HL-60 (cell line): Measurements from ENCODE around the gene RERE.

Experiments used
- DNase-seq, 2 experiments: peaks; one replicate each; pipeline ENCODE4 v3.0.0-alpha.2; 2010 to 2020; ENCODE audit warnings: low read depth in 1 of 2, low spot score in 1 of 2
- H3K27ac ChIP-seq: fragments of 250-450 bp; sonication (Bioruptor Pico); replicated peaks from 2 replicates; pipeline ENCODE4 v1.5.1; 2020; ENCODE audit warnings: mild to moderate bottlenecking, moderate library complexity
- H3K27me3 ChIP-seq: fragments of 250-450 bp; sonication (Bioruptor Pico); 2 replicates; pipeline ENCODE4 v1.5.1; 2021; ENCODE audit warnings: mild to moderate bottlenecking, moderate library complexity; ENCODE audit not compliant: insufficient read depth, poor library complexity, severe bottlenecking
- H3K4me3 ChIP-seq: replicated peaks from 2 replicates; pipeline ENCODE4 v1.5.1; 2011; ENCODE audit warnings: mild to moderate bottlenecking, control low read depth, low read length; ENCODE audit not compliant: insufficient read depth
- GABPA ChIP-seq: IDR thresholded peaks from 2 replicates; pipeline ENCODE4 v1.6.1; 2012; ENCODE audit warnings: low read depth
- POLR2AphosphoS5 ChIP-seq: IDR thresholded peaks from 2 replicates; pipeline ENCODE4 v1.6.1; 2012; ENCODE audit warnings: low read depth
- SPI1 ChIP-seq: IDR thresholded peaks from 2 replicates; pipeline ENCODE4 v1.6.1; 2012; ENCODE audit warnings: low read depth, mild to moderate bottlenecking, borderline replicate concordance
- TF ChIP-seq, protein P1 (sequence below): IDR thresholded peaks from one replicate; pipeline ENCODE4 v1.5.1; 2011; ENCODE audit warnings: low read length, control low read depth, inconsistent platforms; ENCODE audit not compliant: insufficient read depth
- TF ChIP-seq, protein P2 (sequence below): IDR thresholded peaks from 2 replicates; pipeline ENCODE4 v1.6.1; 2012; ENCODE audit warnings: low read depth; ENCODE audit not compliant: insufficient replicate concordance

Gene RERE

GRCh38 chr1:8642114-8642513, 175.3 kb downstream of the RERE start:
- no peak for DNase-seq
- Histone ChIP-seq H3K27ac (no peak overlapping the region), H3K4me3 (no peak overlapping the region), H3K27me3 (no peaks in the 10 kb centered on the region)
- TF ChIP-seq, protein P1, sequence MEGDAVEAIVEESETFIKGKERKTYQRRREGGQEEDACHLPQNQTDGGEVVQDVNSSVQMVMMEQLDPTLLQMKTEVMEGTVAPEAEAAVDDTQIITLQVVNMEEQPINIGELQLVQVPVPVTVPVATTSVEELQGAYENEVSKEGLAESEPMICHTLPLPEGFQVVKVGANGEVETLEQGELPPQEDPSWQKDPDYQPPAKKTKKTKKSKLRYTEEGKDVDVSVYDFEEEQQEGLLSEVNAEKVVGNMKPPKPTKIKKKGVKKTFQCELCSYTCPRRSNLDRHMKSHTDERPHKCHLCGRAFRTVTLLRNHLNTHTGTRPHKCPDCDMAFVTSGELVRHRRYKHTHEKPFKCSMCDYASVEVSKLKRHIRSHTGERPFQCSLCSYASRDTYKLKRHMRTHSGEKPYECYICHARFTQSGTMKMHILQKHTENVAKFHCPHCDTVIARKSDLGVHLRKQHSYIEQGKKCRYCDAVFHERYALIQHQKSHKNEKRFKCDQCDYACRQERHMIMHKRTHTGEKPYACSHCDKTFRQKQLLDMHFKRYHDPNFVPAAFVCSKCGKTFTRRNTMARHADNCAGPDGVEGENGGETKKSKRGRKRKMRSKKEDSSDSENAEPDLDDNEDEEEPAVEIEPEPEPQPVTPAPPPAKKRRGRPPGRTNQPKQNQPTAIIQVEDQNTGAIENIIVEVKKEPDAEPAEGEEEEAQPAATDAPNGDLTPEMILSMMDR = no peak
- TF ChIP-seq GABPA = no peak
- TF ChIP-seq POLR2AphosphoS5 = no peak
- TF ChIP-seq, protein P2, sequence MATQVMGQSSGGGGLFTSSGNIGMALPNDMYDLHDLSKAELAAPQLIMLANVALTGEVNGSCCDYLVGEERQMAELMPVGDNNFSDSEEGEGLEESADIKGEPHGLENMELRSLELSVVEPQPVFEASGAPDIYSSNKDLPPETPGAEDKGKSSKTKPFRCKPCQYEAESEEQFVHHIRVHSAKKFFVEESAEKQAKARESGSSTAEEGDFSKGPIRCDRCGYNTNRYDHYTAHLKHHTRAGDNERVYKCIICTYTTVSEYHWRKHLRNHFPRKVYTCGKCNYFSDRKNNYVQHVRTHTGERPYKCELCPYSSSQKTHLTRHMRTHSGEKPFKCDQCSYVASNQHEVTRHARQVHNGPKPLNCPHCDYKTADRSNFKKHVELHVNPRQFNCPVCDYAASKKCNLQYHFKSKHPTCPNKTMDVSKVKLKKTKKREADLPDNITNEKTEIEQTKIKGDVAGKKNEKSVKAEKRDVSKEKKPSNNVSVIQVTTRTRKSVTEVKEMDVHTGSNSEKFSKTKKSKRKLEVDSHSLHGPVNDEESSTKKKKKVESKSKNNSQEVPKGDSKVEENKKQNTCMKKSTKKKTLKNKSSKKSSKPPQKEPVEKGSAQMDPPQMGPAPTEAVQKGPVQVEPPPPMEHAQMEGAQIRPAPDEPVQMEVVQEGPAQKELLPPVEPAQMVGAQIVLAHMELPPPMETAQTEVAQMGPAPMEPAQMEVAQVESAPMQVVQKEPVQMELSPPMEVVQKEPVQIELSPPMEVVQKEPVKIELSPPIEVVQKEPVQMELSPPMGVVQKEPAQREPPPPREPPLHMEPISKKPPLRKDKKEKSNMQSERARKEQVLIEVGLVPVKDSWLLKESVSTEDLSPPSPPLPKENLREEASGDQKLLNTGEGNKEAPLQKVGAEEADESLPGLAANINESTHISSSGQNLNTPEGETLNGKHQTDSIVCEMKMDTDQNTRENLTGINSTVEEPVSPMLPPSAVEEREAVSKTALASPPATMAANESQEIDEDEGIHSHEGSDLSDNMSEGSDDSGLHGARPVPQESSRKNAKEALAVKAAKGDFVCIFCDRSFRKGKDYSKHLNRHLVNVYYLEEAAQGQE = no peak
- TF ChIP-seq SPI1 = no peak

DNA sequence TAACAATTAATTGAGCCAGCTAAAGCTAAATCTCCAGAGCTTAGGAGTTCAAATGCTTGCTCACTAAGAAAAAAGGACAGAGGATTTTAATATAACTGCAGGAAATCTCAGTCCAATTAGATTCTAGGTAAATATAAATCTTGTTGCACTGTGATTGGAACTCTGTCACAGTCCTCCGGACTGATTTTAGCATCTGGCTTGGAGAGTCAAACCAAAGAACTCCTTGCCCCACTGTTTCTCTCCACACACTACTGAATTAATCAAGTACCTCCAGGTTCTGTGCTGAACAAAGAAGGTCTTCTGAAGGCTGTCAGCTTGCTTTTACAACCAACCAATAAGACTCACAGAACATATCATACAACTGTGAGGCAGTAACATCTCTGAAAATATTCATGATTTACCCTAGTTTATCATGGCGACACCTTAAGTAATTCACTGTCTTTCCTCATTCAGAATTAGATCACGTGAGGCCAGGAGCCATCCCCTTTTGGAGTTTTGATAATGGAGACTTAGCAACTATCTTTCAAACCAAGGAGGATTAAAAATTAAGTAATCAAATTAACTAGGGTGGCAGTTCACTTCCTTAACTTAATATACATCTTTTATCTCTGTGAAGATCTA, 176.0 kb downstream of the RERE start:
- H3K27me3 ChIP-seq = no peaks in the 10 kb centered on the region
- TF ChIP-seq, protein P1 = no peak
- TF ChIP-seq POLR2AphosphoS5 (no peak), GABPA (no peak), SPI1 (no peak)
- TF ChIP-seq, protein P2 = no peak
- no peak overlapping the region for H3K27ac ChIP-seq
- H3K4me3 ChIP-seq = no peak overlapping the region
- no peak for DNase-seq

DNA sequence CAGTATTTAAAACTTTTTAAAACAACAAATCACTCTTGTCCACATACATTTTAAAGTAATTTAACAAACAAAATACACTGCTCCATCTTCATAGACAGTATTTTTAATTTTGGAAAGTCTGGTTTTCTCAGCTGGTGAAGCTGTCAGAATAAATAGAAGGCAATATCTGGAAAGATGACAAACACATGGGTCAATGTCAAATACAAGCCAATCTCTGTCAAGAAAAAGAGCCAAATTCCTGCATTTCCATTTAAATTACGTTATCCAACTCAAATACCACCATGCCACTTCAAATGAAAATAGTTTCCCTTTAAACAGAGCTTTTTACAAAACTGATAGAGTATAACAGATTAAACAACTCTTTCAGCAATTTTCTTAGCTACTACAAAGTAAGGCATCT, 176.5 kb downstream of the RERE start:
- Histone ChIP-seq H3K27ac (no peak overlapping the region), H3K4me3 (no peak overlapping the region), H3K27me3 (no peaks in the 10 kb centered on the region)
- TF ChIP-seq SPI1 (no peak), GABPA (no peak), POLR2AphosphoS5 (no peak)
- TF ChIP-seq, protein P2 = no peak
- TF ChIP-seq, protein P1 = no peak
- DNase-seq = no peak
